HL-60/S4 treated with phorbol 12-myristate 13-acetate at 8.2 ng/mL for 4 days and 3 days (cell line): Measurements from ENCODE around the gene SLC39A11.
"Not testable (repeated sequence)": the region's sequence is repeated elsewhere in the genome, so short reads cannot be mapped to it uniquely, and the experiment has no call there.

Experiments
- in situ Hi-C: fragments of 300-500 bp; cut with MboI; formaldehyde crosslinking; loops from 2 replicates; pipeline ENCODE4 v1.15.0; 2022; ENCODE audit warnings: low sequenced_read_pairs

Gene SLC39A11, protein sequence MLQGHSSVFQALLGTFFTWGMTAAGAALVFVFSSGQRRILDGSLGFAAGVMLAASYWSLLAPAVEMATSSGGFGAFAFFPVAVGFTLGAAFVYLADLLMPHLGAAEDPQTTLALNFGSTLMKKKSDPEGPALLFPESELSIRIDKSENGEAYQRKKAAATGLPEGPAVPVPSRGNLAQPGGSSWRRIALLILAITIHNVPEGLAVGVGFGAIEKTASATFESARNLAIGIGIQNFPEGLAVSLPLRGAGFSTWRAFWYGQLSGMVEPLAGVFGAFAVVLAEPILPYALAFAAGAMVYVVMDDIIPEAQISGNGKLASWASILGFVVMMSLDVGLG

DNA sequence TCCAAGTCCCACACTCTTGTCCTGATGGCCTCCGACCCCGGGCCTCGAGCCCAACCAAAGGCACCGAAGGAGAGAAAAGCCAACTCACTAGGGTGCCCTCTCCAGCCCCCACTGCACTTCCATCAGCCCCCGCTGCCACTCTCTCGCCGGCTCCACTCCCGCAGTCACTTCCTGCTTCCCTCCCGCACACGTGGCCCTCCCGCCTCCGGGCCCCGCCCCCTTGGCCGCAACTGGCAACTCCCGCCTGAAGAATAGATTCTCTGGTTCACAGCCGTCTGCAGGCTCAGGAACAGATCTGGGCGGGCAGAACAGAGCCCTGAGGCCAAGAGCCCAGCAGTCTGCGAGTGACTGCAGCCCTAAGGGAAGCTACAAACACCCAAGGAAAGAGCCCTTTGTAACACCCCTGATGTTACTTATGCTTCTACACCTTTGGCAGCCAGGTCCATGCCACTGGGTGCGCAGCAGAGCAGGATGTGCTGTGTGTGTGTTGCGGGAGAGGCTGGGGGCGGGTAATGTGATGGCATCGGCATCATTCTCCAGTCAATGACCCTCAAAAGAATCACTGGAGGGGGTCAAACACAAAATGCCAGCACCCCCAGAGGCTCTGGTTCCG is at the start of gene SLC39A11:
Gene SLC39A11 (minus strand): TSS at position 166 of the 613 bp plus-strand sequence. CDS start 3,924 bp downstream, outside the sequence.
- in situ Hi-C loops, result no loop called here

DNA sequence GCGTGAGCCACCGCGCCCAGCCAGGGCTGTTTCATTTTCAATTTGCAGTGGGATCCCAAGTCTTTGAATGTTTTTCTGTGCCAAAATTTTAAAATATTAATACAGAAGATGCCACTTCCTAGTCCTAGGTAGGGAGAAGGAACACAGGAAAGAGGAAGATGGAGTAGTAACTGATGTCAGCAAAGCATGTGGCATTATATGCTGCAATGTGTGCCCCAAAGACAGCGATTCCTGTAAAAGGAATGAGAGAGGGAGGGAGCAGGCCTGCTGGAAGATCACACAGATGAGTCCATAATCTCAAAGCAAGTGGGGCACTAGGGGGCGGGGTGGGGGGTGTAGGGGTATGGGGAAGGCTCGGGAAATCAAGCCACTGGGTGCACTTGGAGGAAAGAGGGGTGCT is 48.9 kb upstream of the SLC39A11 start:
- in situ Hi-C loops, result no loop called here

DNA sequence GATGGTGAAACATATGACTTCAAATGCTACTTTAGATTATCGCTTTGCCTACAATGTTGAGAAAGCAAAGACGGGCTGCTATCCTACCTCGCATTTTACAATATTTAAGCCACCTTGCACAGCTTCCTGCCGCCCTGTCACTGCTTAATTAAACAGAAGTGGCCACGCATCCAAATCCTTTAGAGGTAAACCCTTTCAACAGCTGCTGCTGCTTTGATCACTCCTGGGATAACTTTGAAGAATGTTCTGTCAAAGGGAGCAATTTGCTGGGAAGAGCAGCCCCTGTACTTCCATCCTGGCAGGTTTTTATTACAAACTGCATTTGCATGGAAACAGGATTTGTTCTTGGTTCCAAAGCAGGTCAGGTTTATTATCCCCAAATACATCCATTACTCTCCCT is 48.1 kb upstream of the SLC39A11 start:
- in situ Hi-C loops, result no loop called here

DNA sequence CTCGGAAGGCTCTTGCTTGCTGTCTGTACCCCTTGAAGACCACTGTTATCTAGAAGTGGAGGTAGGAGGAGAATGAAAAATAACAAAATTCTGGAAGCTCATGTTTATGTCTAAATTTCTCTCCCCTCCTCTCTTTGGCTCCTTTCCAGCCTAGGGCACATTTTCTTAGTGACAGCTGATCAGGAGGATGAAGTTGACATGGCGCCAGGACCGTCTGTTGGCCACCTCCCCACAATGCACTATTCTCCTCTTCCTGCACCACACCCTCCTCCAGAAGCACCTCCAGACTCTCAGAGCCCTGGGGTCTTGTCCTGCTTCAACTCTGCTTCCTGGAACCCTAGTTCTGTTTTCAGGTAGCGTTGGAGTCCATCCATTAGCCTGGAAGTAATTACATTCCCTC is 46.8 kb upstream of the SLC39A11 start:
- in situ Hi-C loops, result no loop called here

DNA sequence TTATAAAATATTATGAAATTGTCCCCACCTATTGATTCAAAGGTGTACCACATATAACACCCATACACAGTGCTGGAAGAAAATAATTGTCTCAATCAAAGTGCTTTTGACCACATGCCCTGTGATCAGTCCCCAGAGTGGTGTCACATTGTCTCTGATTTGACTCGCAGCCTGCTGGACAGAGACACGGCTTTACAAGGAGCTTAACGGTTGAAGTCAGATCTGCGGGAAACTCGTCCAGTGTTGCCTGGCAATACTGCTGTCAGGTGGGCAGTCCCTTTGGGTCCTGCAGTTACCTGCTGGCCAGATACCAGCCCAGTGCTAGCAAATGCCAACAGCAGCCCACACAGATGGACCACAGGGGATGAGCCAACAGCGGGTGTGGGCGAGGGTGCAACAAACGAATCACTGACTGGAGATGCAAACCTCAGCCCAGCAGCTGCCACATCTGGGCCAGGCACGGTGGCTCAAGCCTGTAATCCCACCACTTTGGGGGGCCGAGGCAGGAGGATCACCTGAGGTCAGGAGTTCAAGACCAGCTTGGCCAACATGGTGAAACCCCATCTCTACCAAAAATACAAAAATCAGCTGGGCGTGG is 46.2 kb upstream of the SLC39A11 start:
- in situ Hi-C loops, result no loop called here

DNA sequence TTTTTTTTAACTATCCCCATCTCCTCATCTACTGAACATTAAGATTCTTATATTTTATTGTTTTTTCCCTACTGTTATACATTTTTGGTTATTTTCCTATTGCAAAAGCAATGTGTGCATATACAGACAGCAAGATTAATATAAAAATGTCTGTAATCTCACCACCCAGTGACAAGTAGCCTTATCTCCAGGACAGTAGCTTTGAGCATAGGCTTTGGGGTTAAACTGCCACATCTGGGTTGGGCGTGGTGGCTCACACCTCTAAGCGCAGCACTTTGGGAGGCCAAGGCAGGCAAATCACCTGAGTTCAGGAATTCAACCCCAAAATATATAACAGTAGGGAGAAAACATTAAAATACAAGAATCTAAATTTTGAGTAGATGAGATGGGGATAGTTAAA is 44.9 kb upstream of the SLC39A11 start:
- in situ Hi-C loops, result no loop called here

DNA sequence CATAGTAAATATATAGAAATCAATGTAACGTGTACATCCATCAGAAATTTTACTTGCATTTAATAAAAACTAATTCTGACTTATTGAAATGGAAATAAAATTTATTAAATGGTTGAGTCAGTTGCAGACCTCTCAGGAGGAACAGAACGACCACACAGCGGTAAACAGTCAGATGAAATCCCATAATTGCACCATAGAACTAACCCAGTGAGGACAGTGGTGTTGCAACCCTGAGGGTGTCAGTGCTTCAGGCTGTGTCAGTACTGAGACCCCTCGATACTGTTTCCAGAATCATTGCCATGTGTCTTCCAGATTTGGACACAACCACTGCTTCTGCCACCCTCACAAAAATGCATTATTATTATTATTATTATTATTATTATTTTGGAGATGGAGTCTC is 43.3 kb upstream of the SLC39A11 start:
- in situ Hi-C loops, result no loop called here

DNA sequence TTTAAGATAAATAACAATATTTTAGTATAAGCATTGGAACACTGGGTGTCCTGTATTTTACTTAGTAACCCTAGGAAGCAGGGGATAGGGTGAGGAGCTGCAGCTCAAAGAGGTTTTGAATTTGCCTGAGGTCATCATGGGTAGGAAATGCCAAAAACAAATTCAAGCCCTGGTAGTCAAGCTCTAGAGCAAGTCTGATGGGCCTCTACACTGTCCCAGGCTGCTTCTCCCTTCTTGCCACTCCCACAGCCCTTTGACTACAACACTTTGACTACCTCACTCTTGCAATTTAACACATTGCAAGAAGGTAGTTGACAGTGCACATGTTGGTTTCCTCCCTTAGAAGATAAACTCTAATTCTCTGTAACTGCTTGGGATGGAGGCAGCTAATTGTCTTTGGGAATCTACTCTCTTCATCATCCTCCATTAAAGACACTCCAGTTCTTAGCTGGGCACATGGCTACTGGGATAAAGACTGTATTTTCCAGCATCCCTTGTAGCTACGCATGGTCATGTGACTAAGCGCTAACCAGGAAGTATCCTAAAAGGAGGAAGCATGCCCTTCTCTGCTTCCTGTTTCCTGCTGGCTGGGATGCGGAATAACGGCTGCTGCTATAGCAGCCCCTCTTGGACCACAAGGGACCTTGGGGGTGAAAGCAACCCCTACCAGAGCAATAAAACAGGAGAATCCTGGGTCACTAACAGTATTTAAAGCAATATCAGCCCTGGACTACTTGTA is 41.6 kb upstream of the SLC39A11 start:
- in situ Hi-C loops, result no loop called here

DNA sequence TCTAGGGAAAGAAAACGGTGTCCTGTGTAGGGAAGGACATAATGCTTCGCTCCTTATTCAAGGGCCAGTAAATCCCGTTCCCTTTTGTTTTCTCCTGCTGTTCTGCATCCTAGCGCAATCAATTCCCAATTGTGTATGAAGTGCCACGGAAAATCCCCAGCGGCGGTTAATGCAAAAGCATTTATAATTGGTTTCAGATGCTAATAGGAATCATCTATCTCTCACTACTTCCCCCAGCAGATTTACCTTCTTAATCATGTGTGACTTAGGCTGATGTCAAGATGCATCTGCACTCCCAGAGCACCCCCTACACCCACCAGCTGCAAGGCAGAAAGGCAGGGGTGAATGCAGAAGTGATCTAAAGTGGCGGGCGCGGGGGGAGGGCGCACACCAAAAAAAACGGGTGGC is 39.6 kb upstream of the SLC39A11 start:
- in situ Hi-C loops, result no loop called here

DNA sequence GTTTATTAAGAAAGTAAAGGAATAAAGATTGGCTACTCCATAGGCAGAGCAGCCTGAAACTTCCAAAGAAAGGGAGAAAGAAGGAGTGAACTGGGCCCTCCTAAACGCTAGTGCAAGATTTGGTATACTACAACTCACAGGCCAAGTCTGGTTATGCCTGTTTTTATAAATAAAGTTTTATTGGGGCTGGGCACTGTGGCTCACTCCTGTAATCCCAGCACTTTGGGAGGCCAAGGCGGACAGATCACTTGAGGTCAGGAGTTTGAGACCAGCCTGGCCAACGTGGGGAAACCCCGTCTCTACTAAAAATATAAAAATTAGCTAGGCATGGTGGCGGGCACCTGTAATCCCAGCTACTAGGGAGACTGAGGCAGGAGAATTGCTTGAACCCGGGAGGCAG is 39.0 kb upstream of the SLC39A11 start:
- in situ Hi-C loops, result not testable (repeated sequence)

DNA sequence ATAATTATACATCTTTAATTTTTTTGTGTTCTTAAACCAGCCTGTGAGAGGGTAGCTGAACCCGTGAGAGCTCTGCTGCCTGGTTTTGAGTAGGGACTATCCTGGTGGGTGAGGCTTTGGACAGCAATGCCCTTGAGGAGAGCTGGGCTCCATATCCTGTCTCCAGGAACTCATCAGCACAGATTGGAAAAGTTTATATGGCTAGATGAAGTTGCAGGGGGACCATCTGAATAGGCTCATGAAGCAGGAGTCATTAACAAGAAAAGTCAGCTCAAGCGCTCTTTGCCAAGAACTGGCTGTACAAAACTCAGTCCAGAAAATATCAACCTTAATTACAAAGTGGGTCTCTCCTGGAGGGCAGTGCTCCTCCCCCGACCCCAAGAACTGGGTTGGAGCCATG is 38.5 kb upstream of the SLC39A11 start:
- in situ Hi-C loops, result no loop called here

DNA sequence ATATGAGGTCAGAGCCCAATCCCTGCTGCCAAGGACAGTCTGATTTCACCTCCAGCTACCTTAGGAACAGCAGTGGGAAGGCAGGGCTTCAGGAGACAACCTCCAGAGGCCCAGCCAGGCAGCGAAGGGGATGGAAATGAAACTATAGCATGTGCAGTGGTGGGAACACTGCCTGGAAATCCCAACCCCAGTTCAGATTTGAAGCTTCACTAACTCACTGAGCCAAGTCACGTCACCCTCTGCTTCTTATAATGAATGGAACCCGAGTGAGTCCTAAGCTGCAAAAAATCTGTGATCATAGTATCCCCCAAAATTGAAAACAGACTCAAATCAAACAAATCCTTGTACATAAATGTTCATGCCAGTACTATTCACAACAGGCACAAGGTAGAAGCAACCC is 36.0 kb upstream of the SLC39A11 start:
- in situ Hi-C loops, result no loop called here

DNA sequence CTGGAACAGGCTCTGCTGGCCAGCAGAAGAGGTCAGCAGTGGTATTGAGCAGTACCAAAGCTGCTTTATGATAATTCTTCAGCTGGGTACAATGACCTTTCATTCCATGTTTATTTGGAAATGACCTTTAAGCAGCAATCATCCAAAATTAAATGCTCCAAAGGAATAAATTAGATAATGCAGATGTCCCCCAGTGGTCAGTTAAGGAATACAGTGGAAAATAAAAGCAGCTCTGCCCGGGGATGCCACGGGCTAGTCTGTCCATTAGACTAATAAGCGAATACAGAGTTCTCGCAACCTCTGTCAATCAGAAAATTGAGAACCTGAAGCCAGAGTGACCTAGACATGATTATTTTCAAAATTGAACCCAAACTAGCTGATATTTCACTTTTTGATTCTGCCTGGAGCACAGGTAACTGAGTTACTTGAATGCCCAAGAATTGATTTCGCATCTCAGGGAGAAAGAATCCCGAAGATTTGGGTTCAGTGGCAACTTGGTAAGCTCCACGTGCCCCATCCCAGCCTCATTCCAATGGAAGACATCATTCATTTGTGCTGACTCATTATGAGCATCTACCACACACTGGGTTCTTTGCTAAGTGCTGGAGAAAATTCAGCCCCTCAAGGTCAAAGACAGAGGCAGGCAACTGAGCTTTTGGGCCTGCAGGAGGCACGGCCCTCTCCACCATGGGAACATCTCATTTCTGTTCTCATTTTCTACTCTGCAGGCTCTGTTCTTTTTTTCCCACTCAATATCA is 34.4 kb upstream of the SLC39A11 start:
- in situ Hi-C loops, result no loop called here

DNA sequence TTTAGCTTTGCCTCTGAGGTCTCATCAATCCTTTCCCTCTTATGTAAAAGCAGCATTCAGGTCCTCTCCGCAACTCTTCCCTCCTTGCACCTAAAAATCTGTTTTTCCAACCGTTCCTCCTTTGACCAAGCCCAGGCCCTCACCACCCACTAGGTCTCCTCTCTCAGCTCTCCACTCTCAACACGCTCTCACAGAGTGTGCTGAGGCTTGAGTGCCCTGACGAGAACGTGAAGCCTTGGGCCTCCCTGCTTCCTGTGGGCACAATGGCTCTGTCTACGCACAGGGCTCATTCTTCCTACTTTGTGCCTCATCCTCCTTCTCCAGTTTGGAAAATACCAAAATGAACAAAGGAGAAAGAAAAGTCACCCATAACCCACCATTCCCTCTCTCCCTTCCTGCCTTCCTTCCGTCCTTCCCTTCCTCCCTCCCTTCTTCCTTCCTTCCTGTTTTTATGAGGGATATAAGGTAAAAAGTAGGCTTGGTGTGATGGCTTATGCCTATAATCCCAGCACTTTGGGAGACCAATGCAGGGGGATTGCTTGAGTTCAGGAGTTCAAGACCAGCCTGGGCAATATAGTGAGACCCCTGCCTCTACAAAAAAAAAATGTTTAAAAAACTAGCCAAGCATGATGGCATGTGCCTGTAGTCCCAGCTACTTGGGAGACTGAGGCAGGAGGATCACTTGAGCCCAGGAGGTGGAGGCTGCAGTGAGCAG is 31.3 kb upstream of the SLC39A11 start:
- in situ Hi-C loops, result no loop called here

DNA sequence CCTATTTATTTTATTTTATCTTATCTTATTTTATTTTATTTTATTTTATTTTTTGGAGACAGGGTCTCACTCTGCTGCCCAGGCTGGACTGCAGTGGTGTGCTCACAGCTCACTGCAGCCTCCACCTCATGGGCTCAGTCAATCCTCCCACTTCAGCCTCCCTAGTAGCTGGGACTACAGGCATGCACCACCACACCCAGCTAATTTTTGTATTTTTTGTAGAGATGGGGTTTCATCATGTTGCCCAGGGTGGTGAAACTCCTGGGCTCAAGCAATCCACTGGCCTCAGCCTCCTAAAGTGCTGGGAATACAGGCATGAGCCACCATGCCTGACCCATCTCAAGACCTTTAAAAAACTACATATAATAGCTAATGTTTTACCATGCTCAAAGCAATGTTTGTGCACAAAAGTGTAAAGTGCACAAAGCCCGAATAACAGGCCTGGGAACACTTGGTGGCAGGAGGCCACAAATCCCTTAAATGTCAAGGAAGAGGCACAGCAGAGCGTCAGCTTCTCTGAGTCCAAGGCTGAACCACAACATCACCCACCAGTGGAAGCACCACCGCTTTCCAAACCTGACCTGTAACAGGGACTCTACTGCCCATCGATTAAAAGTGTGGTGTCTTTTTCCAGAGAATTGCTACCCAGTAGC is 30.6 kb upstream of the SLC39A11 start:
- in situ Hi-C loops, result no loop called here

DNA sequence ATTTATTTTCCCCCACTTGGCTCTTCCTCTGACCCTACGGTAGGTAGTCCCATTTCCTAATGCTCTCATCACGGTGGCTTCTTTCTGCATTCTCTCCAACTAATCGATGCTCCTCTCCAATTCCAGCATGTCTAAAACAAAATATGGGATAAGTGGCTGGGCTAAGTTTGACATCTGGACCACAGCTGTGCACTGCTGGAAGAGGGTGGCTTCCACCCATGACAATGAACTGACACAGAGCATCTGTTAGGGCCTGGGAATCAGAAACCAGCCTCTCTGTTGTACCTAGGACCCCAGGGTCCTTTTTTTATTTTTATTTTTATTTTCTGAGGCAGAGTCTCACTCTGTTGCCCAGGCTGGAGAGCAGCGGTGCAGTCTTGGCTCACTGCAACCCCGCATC is 29.0 kb upstream of the SLC39A11 start:
- in situ Hi-C loops, result no loop called here

DNA sequence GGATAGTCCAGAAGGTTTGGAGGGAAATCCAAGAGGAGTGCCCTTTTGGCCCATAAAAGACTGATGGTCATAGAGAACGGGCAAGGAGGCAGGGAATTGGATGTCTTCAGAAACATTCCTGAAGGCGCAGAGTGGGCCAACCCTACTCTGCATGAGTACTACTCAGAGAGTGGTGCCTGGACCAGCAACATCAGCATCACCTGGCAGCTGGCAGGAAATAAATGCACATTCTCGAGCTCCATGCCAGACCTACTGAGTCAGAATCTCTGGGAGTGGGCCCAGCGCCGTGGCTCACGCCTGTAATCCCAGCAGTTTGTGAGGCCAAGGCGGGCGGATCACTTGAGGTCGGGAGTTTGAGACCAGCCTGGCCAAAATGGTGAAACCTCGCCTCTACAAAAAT is 27.1 kb upstream of the SLC39A11 start:
- in situ Hi-C loops, result no loop called here

DNA sequence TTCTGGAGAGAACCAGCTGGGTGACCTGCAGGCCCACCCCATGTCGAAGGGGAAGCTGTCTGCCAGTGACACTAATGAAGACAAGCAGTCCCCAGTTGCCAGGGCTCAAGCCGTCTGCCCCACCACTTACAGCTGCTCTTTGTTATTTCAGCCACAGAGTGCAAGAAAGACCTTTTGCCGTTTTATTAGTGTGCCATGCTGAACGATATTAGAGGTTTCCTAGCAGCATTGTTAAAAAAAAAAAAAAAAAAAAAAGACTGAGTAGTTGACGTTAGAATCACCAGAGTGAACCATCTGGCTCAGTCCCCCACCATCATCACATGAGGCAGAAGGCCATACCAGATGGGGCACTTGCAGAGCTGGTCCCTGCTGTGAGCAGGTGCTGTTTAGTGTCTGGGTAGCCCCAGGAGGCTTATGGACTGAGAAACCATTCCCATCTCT is 26.5 kb upstream of the SLC39A11 start:
- in situ Hi-C loops, result no loop called here

DNA sequence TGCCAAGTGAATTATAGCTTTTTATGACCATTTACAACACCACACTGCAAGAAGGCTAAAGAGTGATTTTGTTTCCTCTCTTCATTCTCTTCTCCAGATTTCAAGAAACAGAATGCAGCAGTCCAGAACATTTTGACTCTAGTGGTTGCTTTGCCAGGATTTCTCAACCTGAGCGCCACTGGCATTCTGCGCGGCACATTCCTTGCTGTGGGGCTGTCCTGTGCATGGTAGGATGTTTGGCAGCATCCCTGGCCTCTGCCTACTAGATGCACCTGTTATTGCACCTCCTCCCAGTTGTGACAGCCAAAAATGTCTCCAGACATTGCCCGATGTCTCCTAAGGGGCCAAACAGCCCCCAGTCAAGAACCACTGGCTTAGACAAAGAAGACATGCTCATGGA is 25.7 kb upstream of the SLC39A11 start:
- in situ Hi-C loops, result no loop called here

DNA sequence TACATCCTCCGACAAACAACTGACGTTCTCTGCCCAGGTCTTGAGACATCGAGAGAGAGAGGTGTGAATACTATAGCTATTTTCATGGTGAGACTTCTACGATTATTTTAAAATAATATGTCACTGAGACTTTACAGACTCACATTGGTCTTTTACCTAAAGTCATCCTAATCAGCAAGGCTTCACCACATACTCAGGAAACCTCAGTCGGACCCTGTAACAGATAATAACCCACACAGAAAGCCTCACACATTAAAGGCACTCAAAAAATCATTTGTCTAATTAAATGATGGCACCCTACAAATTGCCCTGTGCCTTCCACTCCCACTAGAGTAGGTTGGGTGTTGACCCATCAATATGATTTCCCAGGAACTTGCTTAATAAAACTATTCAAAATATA is 19.8 kb upstream of the SLC39A11 start:
- in situ Hi-C loops, result no loop called here
